Astrocyte of the cerebellum (primary cell): ENCODE measurements around the gene PDE1C.

Source experiments
- DNase-seq: peaks from one replicate; pipeline ENCODE4 v3.0.0-alpha.2; 2011; ENCODE audit warnings: low read depth
- H3K4me3 ChIP-seq: 2 replicates; pipeline ENCODE4 v1.5.1; 2011; ENCODE audit warnings: mild to moderate bottlenecking, low read depth, low read length, moderate library complexity
- in situ Hi-C: cut with HindIII; loops from 2 replicates; pipeline ENCODE4 v1.10.0; 2017; ENCODE audit warnings: low sequenced_read_pairs
- TF ChIP-seq, protein P1 (sequence below): IDR thresholded peaks from 2 replicates; pipeline ENCODE4 v1.5.1; 2012; ENCODE audit warnings: low read length, low read depth, moderate library complexity, mild to moderate bottlenecking; ENCODE audit errors: missing control alignments

The PDE1C gene

GRCh38 chr7:31874631-31875386, 195.4 kb downstream of the PDE1C start:
- TF ChIP-seq, protein P1, sequence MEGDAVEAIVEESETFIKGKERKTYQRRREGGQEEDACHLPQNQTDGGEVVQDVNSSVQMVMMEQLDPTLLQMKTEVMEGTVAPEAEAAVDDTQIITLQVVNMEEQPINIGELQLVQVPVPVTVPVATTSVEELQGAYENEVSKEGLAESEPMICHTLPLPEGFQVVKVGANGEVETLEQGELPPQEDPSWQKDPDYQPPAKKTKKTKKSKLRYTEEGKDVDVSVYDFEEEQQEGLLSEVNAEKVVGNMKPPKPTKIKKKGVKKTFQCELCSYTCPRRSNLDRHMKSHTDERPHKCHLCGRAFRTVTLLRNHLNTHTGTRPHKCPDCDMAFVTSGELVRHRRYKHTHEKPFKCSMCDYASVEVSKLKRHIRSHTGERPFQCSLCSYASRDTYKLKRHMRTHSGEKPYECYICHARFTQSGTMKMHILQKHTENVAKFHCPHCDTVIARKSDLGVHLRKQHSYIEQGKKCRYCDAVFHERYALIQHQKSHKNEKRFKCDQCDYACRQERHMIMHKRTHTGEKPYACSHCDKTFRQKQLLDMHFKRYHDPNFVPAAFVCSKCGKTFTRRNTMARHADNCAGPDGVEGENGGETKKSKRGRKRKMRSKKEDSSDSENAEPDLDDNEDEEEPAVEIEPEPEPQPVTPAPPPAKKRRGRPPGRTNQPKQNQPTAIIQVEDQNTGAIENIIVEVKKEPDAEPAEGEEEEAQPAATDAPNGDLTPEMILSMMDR: no peak
- in situ Hi-C loops: no loop called here
- DNase-seq: no peak
- H3K4me3 ChIP-seq: no peak overlapping the region

DNA sequence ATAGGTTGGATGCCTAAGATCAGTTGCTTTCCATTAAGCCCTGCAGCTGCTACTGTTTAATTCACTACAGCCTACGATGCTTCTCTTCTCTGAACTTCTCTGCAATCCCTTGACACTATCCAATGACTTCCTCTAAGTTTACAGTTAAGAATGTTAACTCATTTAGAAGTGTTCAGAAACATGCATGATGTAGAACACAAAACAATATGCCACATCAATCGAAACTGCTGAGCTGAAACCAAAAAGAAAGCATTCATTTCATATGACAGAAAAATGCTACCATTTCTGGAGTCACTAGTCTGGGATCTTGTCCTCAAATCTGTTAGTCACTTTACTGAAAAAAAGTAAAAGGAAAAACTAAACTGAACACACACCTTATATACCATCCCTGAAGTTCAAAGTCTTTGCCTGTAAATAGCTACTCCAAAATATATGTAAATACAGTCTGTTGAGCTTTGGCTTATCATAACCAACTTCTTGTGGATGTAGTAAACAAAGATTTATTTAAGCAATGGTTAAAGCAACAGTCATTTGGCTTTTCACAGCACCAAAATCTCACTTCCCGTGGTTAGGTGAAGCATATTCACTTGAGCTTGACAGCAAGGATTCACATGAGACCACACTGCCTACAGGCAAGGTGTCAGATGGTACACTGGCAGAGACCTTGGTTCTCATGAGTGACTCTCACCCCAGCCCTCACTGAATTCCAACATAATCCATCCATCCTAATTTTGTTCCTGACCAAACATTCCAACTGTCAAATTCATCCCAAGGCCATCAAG, 196.2 kb downstream of the PDE1C start:
- in situ Hi-C loops: no loop called here
- no peak overlapping the region for H3K4me3 ChIP-seq
- TF ChIP-seq, protein P1: no peak
- no peak for DNase-seq

DNA sequence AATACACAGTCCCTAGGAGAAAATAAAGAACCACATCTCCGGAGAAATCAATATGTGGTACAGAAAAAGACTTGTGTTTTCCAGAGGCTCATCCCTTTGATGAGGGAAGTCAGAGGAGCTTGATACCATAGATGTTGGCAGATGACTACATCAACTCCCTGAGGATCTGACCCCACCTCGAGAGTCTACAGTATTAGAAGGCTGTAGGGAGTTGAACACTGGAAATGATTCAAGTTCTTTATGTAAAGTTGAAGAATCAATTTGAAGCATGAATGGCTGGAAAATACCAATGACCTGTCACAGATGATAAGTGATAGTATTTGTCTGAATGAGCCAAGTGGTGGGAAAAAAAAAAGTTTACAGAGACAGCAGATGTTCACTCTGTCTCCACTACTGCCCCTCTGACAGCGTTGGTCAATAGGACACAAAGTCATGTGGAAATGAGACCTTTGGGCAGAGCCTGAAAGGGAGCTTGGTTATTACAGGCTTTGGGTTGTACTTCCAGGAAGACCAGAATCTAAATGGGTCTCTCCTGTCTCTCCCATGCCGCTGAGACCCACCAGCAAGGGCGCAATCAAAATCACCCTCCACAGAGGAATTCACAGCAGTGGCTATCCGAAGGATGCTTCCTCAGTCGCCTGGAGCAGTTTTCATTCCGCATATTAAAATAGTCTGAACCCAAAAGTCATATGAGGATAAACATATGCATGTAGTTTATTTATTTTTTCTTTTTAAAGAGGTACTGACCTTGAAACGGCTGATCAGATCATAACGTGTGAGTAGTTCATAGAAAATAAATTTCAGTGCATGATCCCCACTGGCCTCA, 197.4 kb downstream of the PDE1C start:
- TF ChIP-seq, protein P1: no peak
- in situ Hi-C loops: no loop called here
- no peak for DNase-seq
- H3K4me3 ChIP-seq: no peak overlapping the region

GRCh38 chr7:31864646-31865045, 205.6 kb downstream of the PDE1C start:
- TF ChIP-seq, protein P1: no peak
- no peak overlapping the region for H3K4me3 ChIP-seq
- in situ Hi-C loops: no loop called here
- DNase-seq: no peak

- TF ChIP-seq, protein P1: no peak
- in situ Hi-C loops: no loop called here
- H3K4me3 ChIP-seq: no peak overlapping the region
- no peak for DNase-seq
Observed at GRCh38 chr7:31860925-31861324, 209.3 kb downstream of the PDE1C start.

GRCh38 chr7:31858055-31858454, 212.2 kb downstream of the PDE1C start:
- H3K4me3 ChIP-seq: no peak overlapping the region
- in situ Hi-C loops: no loop called here
- TF ChIP-seq, protein P1: no peak
- DNase-seq: no peak
